HG03521 (cell line): ENCODE measurements around the gene SATB1.
"Not testable (repeated sequence)": the region's sequence is repeated elsewhere in the genome, so short reads cannot be mapped to it uniquely, and the experiment has no call there.

Source experiments
- ATAC-seq: cut with Tn5 transposase; IDR thresholded peaks from one replicate; pipeline ENCODE4 v1.9.1; 2021; ENCODE audit warnings: mild to moderate bottlenecking, moderate library complexity; ENCODE audit not compliant: unreplicated experiment

The SATB1 gene

DNA sequence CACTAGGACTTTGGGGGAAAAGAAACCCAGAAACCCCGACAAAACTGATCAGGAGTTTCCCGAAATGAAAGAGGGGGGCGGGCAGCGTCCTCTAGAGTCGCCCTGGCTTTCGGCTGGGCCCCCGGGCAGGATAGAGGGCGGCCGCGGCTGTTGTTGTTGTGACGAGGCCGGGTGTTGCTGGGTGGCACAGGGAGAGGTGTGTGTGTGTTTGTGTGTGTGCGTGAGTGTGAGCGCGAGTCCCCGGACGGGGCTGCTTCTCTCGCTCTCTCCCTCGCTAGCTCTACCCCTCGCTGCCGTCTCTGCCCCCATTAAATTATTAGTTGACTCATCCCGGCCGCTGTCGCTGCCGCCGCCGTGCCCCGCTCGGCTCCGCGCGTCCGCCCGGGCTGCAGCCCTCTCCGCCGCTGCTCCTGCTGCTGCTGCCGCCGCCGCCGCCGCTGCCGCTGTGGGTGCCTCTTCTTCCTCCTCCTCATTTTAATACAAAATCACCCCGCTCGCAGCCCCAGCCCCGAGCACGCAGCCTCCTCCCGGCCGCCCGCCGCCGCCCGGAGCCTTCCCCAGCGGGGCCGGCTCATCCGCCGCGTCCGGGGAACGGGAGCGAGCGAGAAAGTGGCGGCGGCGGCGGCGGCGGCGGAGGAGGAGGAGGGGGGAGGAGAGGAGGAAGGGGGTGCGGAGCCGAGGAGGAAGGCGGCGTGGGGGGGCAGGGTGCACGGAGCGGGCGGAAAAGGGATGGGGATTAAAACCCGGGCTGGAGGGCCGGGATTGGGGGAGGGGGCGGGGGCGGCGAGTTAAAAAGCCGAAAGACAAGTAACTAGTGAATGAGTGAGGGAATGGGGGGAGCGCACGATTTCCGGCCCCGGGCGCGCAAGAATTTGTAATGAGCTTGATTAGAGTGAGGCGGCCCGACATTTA is at the start of gene SATB1:
Gene SATB1, minus strand, starts transcription at position 611 of the 912 bp plus-strand sequence. CDS start 4,372 bp downstream, outside the sequence.
- ATAC-seq, result peak; percentile 49

- ATAC-seq, result no peak
These were observed 49.1 kb upstream of the SATB1 start for GRCh38 chr3:18474202-18474601.

DNA sequence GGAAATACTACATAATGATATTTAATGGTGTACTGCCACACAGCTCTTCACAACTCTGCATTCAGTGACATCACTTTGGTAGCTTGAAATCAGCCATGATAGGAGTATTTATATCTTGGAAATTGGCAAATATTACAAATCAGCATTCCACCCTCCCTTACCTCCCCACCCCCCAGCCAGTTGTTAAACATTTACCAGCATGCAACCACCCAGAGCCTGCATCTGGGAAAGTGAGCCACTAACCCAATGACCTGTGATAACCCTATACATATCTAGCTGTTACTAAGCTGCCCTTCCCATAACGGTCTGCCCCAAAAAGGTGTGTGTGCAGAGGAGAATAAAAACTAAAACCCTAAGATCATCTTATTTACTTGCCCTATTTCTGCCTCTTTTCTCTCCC is 44.6 kb upstream of the SATB1 start:
- no peak for ATAC-seq

GRCh38 chr3:18466136-18466535 is 41.0 kb upstream of the SATB1 start:
- ATAC-seq, result no peak

GRCh38 chr3:18454766-18455165 is 29.6 kb upstream of the SATB1 start:
- no peak for ATAC-seq

DNA sequence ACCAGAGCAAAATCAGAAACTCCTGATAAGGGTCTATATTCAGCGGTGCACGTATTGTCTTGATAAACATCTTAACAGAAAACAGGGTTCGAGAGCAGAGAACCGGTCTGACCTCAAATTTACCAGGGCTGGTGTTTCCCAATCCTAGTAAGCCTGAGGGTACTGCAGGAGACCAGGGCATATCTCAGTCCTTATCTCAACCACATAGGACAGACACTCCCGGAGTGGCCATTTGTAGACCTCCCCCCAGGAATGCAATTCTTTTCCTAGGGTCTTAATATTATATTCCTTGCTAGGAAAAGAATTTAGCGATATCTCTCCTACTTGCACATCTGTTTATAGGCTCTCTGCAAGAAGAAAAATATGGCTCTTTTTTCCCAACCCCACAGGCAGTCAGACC is 24.5 kb upstream of the SATB1 start:
- not testable (repeated sequence) for ATAC-seq

GRCh38 chr3:18447720-18448119 is 22.6 kb upstream of the SATB1 start:
- no peak for ATAC-seq

DNA sequence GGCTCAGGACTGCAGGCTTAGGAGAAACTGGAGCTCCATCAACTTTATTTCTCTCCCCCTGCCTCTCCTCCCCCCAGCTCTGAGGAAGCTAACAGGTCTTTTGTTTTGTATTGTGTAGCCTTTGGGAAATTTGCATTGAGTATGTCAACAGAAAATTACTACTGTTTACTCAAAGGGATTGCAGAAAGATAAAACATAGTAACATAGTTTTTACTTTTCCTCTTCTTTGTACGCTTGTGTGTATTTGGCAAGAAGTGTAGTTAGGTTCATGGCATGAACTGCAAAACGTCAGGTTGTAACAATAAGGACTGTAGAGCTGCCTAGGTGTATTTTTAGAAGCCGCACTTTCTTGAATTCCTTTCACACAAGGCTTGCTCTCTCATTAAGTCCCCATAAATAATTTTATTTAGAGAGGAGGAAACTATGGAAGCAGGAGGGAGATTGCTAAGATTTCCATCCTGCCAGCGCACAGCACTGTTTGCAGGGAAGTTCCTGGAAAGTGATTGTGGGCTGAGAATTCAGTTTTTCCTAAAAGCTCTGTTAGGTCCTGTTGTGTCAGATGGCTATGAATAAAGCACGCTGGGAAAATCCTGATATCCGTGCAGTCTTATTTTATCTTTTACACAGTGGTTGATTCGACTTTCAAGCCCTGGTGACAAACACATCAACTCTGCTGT is 21.1 kb upstream of the SATB1 start:
- no peak for ATAC-seq

DNA sequence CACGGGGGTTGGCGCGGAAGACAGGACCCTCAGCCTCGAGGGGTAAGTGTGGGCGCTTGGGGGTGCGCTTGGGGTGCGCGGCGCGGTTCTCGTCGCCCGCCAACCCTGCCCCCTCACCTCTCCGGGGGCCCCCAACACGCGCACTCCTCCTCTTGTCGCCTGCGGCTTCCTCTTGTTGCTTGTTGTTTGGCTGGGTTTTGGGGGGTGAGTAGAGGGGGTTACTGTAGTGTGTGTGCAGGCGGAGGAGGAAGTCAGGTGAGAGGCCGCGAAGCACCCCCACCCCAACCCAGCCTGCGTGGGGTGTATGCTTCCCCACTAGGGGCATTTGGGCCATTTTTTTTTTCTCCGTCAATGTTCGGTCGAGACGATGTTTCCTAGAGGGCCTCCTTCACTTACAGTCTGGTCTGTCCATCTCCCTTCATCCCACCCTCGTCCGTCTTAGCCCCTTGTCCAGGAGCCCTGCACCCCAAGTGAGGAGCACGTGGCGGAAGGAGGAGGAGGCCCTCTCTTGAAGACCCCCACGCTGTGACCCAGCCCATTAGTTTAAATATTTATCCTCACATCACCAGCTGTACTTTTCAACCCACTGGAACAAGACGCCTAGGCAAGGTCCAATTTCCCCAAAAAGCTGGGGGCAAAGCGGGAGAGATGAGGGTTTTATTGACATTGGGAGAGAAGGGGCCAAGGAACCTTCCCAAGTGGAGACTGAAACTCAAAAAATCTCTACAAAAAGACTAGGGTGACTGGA is 20.4 kb upstream of the SATB1 start:
- peak; percentile 19 for ATAC-seq

GRCh38 chr3:18444595-18445400 is 19.7 kb upstream of the SATB1 start:
- peak; percentile 93 for ATAC-seq

DNA sequence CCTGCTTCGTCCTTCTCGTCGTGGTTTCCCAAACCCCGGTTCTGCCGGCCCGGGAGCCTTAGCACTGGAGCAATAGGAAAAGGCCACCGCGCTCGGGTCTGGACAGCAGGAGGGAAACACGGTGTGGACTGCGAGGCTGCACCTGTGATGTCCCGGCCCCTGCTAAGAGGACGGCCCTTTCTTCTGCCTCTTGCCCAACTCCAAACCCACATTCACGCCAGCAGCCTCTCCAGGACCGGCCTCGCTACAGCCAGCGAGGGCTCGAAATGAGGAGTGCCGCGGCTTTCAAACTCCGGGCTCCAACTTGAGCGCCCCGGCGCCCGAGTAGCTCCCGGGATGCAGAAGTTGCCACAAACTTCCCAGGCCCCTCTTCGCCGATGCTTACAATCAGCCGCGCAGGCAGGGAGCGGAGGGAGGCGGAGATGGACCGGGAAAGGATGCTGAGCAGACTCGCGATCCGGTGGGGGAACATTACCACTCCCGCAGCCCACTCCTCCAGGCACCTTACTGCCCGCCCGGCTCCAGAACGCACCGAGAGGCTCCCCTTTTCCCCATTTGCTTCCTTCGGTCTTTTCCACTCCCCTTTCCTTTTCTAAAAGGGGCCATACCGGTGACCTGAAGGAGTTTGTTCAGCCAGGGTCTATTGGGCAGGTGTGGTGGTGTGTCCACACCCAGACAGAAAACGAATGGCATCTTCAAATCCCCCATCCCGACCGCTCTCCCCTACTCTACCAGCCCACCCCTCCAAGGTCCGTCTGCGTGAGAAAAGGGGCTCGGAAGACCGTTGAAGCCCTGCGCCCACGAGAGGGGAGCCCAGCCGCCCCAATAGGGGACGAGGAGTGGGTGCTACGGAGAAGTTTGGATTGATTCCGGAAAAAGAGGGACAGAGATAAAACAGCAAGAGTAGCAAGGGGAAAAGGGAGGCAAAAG is 18.8 kb upstream of the SATB1 start:
- no peak for ATAC-seq

GRCh38 chr3:18442756-18443664 is 17.9 kb upstream of the SATB1 start:
- no peak for ATAC-seq

DNA sequence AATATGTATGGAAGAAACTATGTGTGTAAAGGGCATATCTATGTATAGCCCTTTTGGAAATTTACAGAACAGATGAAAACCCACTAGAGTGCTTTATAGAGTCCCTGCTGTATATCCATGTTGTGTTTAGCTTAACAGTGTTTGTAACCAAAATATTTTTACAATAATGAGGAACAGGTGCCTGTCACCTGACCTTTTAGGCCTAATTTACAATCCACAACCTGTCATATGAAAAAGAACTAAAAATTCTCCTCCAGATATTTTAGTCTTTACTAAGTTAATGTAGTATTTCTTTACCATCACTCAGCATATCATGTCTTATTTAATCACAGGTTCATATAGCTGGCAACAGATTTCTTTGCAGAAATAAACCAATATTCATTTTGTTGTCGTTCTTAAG is 16.4 kb upstream of the SATB1 start:
- ATAC-seq, result no peak

DNA sequence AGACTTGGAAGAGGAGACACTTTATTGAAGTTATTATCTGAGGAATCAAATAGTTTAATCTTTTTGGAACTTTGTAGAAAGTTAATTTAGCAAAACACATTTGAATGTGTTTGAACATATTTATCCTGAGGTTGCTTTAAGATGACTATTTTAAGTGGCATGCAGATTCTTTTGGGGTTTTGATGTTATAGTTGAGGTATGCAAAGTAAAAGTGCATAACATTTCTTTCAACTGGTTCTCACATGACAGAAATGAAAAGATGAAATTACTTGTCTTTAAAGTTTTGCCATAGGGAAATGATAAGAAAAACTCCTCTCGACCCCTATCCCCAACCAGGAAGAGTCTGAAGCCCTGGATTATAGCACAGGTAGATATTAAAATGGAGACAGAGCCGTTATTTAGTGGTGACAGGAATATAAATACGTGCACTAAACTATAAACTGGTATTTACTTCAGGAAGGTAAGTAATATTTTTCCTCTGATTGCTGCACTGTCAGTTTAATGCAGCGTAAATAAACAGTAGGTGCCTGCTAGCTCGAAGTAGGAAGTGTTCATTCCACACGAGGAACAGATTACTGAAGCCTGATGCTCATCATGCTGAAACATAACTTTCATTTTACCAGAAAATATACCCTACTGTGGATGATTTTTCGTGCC is 15.1 kb upstream of the SATB1 start:
- ATAC-seq, result no peak

DNA sequence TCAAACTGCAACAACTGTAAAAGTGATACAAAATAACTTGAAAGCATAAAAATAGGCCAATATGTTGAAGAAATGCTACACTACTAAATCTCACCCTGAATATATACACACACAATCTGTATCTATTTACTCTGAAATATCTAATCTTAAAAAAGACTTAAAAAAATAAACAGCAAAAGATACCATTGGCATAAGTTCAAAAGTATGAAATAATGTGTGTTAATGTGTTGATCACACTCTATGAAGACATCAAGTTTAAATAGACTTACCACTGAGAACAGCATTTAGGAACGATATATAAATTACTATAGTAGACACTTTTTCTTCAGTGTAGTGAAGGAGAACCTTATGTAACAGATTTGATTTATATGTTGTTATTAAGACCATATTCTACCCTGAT is 14.1 kb upstream of the SATB1 start:
- ATAC-seq, result no peak

- no peak for ATAC-seq
These were observed 13.4 kb upstream of the SATB1 start for GRCh38 chr3:18438586-18438985.

- ATAC-seq, result no peak
These were observed 11.1 kb upstream of the SATB1 start for GRCh38 chr3:18436213-18436612.

GRCh38 chr3:18434711-18435110 is 9.6 kb upstream of the SATB1 start:
- ATAC-seq, result no peak
